ENCODE measurements around the gene BRPF1.

The BRPF1 gene

GRCh38 chr3:9731206-9732079 is at the start of gene BRPF1:
BRPF1 (plus strand) TSS chr3:9731735; CDS start chr3:9734141, 2,406 bp downstream.
- DNase-seq, result peak; percentile 99

- no peak for DNase-seq
Measured at GRCh38 chr3:9682096-9682495, 49.4 kb upstream of the BRPF1 start.

- DNase-seq, result no peak
Measured at GRCh38 chr3:9683426-9683825, 48.1 kb upstream of the BRPF1 start.

DNA sequence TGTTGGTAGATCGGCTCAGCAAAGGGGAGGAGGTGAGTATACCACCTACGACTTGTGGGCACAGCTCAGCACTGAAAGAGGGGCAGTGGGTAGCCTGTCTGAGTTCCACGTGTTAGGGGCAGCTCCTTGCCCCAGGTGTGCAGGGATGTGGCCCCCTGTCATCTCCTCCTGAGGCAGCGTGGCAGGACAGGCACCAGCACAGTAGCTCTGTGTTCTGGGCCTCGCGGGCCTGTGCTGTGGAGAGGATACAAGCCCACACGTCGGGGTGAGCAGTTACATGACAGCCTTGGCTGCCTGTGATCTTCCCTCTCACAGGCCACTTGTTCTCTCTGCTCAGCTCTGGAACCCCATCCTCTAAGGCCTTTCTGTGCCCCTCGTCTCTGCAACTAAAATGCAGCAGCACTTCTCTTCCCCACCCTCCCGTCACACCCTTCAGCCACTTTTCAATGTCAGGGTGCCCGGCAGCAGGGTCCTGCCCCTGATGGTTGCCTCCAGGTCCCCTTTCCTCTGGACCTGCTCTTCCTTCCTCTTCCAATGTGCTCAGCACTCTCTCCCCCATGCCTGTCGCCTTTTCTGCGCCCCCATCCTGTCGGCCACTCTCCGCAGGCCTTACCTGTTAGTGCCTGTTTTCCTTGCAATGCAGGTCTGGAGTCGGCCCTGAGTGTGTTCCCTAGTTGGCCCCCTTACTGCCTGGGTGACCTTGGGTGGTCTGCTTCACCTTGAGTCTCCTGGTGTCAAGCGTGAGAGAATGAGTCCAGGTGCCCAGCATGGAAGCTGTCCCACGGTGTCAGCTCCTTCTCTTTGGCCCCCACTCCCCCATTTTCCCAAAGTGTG is 46.1 kb upstream of the BRPF1 start:
- no peak for DNase-seq

GRCh38 chr3:9686050-9686550 is 45.4 kb upstream of the BRPF1 start:
- no peak for DNase-seq

GRCh38 chr3:9686703-9687102 is 44.8 kb upstream of the BRPF1 start:
- no peak for DNase-seq

DNA sequence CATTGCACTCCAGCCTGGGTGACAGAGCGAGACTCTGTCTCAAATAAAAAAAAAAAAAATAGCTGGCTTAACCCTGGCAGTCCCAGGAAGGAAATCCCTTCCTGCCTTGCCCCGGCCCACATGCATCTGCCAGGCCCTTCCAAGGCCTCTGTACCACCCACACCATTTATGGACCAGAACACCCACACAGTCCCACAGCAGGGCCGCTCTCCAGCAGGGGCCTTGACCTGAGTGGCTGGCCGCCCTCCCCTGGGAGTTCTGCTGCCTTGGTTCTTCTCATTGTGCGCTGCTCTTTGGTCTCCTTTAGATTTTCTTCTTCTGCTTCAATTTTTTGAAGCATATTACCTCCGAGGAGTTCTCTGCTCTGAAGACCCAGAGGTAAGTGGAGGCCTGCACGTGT is 44.0 kb upstream of the BRPF1 start:
- no peak for DNase-seq

GRCh38 chr3:9688961-9689360 is 42.6 kb upstream of the BRPF1 start:
- DNase-seq, result no peak

DNA sequence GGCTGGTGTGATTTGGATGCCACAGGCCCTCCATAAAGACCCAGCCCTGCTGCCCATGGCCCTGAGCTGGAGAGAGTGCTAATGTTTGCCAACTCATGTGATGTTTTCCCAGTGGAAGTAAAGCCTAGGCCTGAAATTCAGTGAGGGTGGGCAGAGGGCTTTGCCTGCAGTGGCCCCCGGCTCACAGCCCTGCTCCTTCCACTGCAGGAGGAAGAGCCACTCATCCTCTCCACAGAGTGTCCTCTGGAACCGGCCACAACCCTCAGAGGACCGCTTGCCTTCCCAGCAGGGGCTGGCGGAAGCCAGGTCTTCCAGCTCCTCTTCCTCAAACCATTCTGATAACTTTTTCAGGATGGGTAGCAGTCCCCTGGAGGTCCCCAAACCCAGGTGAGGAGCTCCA is 41.8 kb upstream of the BRPF1 start:
- DNase-seq, result no peak

DNA sequence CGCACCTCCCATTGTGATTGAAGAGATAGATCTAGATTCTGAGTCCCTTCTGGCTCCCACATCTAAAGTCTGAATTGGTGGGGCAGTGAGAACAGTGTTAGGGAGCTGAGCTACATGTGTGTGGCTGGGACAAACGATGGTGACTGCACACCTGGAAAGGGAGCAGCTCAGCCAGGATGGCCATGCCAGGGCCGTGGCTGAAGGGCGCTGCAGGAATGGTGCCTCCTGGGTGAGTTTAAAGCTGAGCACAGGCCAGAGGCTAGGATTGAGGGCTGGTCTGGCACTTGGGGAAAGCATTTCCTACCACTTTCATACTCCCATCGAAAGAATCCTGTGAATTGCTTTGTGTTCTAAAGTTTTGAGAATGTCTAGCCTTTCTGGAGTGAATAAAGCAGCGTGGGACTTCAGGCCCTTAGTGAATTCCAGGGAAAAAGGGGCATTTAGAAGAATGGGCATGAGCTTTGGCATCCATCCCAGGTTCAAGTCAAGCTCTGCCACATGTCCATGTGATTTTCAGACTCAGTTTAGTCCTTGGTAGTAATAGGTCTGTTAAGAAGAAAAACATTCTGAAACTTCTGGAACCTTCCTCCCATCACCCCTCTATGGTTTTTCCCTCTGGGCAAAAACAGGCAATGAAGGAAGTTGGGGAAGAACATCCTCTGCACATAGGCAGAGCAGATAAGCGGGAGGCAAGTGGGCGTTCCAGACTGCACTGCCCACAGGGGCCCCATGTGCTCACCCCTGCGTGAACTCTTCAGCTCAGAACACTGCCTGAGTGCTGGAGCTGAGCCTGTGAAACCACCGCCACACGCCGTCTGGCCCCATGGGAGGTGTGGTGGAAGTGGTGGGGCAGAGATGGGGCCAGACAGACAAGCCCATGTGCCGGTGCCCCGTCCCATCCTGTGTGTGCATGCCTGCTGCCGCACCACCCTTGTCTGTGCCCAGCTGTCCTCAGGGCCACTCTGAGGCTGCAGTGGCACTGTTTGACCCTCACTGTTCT is 40.8 kb upstream of the BRPF1 start:
- DNase-seq, result no peak

GRCh38 chr3:9691636-9692035 is 39.9 kb upstream of the BRPF1 start:
- no peak for DNase-seq

DNA sequence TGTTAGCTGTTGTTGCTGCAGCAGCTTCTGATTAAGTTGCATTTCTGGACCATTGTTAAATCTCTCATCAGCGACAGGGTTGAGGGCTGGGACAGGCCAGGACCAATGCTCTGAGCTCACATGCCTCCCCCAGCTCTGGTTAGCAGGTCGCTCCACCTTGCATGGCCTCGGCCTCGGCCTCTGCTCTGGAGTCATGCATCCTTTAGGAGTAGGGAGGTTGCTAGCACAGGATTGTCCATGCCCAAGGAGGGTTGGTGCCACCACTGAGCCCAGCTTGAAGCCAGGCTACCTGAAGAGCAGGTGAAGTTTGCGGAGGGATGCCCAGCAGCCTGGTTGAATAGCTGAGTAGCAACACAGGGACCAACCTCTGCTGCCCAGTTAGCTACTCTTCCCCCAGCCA is 39.1 kb upstream of the BRPF1 start:
- no peak for DNase-seq

DNA sequence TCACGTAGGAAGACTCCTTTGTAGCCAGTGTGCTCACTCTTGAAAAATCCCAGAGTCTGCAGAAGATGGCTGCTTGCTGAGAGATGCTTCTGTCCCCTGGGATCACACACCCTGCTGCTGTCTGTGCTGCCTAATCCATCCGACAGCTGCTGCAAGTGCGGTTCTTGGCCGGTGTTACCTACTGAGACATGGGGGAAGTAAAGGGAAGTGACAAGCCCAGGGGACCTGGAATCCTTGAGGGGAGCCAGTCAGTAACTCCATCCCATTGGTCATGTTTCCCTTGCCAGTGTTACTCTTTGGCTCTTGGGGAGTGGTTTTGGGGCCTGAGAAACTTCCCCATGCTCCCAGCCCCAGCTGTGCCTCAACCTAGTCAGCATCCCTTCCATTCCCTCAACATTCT is 36.2 kb upstream of the BRPF1 start:
- no peak for DNase-seq

- no peak for DNase-seq
Measured at GRCh38 chr3:9695746-9696145, 35.8 kb upstream of the BRPF1 start.

DNA sequence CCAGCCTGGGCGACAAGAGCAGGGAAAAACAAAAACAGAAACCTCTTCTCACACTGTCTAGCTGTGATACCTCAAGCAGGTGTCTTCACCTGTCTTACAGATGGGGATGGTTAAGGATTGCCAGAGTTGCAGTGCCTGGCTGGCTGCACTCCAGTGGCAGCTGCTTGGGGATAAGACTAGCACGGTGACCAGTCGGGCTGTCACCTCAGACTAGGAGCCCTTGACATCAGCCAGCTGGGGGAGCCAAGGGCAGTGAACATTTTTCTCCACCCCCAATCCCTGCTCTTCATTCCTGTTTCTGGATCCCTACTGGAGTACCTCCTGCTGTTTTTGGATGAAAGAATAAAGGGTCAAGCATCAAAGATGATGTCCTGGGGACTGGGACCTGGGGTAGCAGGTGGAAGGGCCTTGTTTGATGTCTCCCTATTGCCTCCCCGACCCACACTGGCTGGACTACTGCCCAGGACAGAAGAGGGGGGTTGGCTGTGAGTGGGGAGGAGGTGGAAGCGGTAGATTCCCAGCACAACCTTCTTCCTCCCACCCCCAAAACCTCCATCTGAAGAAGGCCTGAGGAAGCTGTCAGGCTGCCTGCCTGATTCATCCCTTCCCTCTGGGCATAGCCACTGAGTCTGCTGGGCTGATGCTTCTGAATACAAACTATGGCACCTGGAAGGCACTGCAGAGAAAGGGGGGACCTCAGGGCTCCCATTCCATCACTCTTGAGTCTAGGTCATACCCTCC is 34.9 kb upstream of the BRPF1 start:
- DNase-seq, result no peak

GRCh38 chr3:9697892-9698291 is 33.6 kb upstream of the BRPF1 start:
- no peak for DNase-seq

DNA sequence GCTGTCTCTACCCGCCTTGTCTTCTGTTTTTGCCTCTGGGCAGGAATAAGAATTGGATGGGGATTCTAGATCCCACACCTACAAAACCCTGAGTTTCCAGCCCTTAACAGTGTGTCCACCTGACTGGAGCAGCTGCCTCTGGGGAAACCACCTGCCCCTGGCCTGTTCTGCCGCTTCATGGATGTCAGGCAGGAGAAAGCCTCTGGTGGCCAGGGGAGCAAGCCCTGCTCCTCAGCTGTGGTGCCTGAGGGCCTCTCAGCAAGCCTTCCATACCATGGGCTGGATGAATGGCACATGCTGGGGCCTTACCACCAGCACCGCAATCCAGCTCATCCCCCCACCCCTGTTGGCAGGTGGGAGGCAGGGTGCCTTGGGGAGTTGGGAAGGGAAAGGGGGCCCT is 33.2 kb upstream of the BRPF1 start:
- no peak for DNase-seq

DNA sequence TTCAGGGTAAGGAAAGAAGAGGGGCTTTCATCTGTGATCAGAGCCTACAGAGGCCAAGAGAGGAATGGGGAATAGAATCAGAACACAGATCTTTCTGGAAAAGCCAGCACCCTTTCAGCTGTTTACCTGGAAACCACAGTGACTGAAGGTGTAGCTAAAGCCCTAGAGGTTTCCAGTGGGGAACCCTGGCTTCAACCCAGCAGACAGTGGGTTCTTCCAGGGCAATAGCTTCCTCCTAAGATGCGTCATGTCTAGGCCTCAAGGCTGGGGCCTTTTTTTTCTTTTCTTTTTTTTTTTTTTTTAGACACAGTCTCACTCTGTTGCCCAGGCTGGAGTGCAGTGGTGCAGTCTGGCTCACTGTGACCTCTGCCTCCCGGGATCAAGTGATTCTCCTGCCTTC is 31.0 kb upstream of the BRPF1 start:
- DNase-seq, result no peak

- no peak for DNase-seq
Measured at GRCh38 chr3:9701006-9701405, 30.5 kb upstream of the BRPF1 start.

GRCh38 chr3:9701711-9702110 is 29.8 kb upstream of the BRPF1 start:
- DNase-seq, result no peak

GRCh38 chr3:9703240-9703639 is 28.3 kb upstream of the BRPF1 start:
- no peak for DNase-seq

Measured in activated CD8-positive, alpha-beta memory T cell treated with anti-CD3 and anti-CD28 coated beads, Interleukin-2, amount 50 U/mL, for 4 hours (primary cell).